IPS-18c (cell line): ENCODE results near the gene CACNA2D2.

ENCODE experiments used
- H3K4me3 ChIP-seq: 2 replicates; pipeline ENCODE4 v1.7.0; 2013; ENCODE audit warnings: low read depth, mild to moderate bottlenecking, low read length, moderate library complexity; ENCODE audit not compliant: insufficient read depth
- H3K9me3 ChIP-seq: one replicate; pipeline ENCODE4 v1.6.1; 2013; ENCODE audit warnings: mild to moderate bottlenecking, low read length, moderate library complexity; ENCODE audit not compliant: control insufficient read depth, insufficient read depth

CACNA2D2 gene

GRCh38 chr3:50354850-50355249, 148.6 kb downstream of the CACNA2D2 start:
- Histone ChIP-seq H3K4me3 (no peak overlapping the region), H3K9me3 (peaks cover 2% of the 10 kb centered on the region)

GRCh38 chr3:50354186-50354764, 149.2 kb downstream of the CACNA2D2 start:
- Histone ChIP-seq H3K4me3 (no peak overlapping the region), H3K9me3 (peaks cover 2% of the 10 kb centered on the region)

- Histone ChIP-seq H3K9me3 (no peaks in the 10 kb centered on the region), H3K4me3 (no peak overlapping the region)
Observed at GRCh38 chr3:50353245-50354004, 150.0 kb downstream of the CACNA2D2 start.

GRCh38 chr3:50352781-50353180, 150.7 kb downstream of the CACNA2D2 start:
- no peaks in the 10 kb centered on the region for H3K9me3 ChIP-seq
- no peak overlapping the region for H3K4me3 ChIP-seq

- no peaks in the 10 kb centered on the region for H3K9me3 ChIP-seq
Observed at GRCh38 chr3:50351323-50351697, 152.1 kb downstream of the CACNA2D2 start.

GRCh38 chr3:50350527-50351322, 152.7 kb downstream of the CACNA2D2 start, which contains the start of the genes CYB561D2 and NPRL2:
Gene CYB561D2 (plus strand): TSS chr3:50350862. CDS start chr3:50351434, 572 bp downstream.
Gene NPRL2 (minus strand): TSS chr3:50350775. CDS start chr3:50350652, 123 bp downstream.
- Histone ChIP-seq H3K9me3 (no peaks in the 10 kb centered on the region), H3K4me3 (peak within 1 kb of the TSS; percentile 95)

More at GRCh38 chr3:50351323-50351697, 152.1 kb downstream of the CACNA2D2 start:
- peak overlapping the region; percentile 95 for H3K4me3 ChIP-seq

GRCh38 chr3:50350213-50350526, 153.3 kb downstream of the CACNA2D2 start:
- Histone ChIP-seq H3K4me3 (peak overlapping the region; percentile 95), H3K9me3 (no peaks in the 10 kb centered on the region)

- H3K9me3 ChIP-seq: no peaks in the 10 kb centered on the region
- H3K4me3 ChIP-seq: no peak overlapping the region
Observed at GRCh38 chr3:50347187-50347813, 156.1 kb downstream of the CACNA2D2 start.

- Histone ChIP-seq H3K4me3 (peak within 1 kb of the TSS; percentile 38), H3K9me3 (no peaks in the 10 kb centered on the region)
Observed at GRCh38 chr3:50345586-50346234, 157.7 kb downstream of the CACNA2D2 start, which contains the start of gene ZMYND10. Gene ZMYND10 (minus strand): TSS chr3:50345732. CDS start chr3:50345579, 153 bp downstream.

- no peaks in the 10 kb centered on the region for H3K9me3 ChIP-seq
- peak overlapping the region; percentile 38; the same call in 1 of the 2 replicates for H3K4me3 ChIP-seq
Observed at GRCh38 chr3:50345008-50345407, 158.4 kb downstream of the CACNA2D2 start.

GRCh38 chr3:50342813-50343633, 160.4 kb downstream of the CACNA2D2 start:
- Histone ChIP-seq H3K4me3 (no peak overlapping the region), H3K9me3 (no peaks in the 10 kb centered on the region)

GRCh38 chr3:50341996-50342650, 161.3 kb downstream of the CACNA2D2 start:
- H3K4me3 ChIP-seq: no peak overlapping the region
- no peaks in the 10 kb centered on the region for H3K9me3 ChIP-seq

- no peaks in the 10 kb centered on the region for H3K9me3 ChIP-seq
- H3K4me3 ChIP-seq: peak overlapping the region; percentile 15; the same call in 1 of the 2 replicates
Observed at GRCh38 chr3:50341537-50341936, 161.9 kb downstream of the CACNA2D2 start.

GRCh38 chr3:50340448-50341329, 162.7 kb downstream of the CACNA2D2 start, which contains the start of gene RASSF1:
Gene RASSF1 (minus strand): TSS chr3:50340836. CDS start chr3:50340805, 31 bp downstream.
- H3K9me3 ChIP-seq: no peaks in the 10 kb centered on the region
- H3K4me3 ChIP-seq: peak within 1 kb of the TSS; percentile 50

- peak overlapping the region; percentile 50 for H3K4me3 ChIP-seq
- H3K9me3 ChIP-seq: no peaks in the 10 kb centered on the region
Observed at GRCh38 chr3:50340147-50340447, 163.3 kb downstream of the CACNA2D2 start.
